ENCODE results near the gene ARL16. TPM values are rescaled to one million over a fixed set of nuclear protein-coding genes. Genes with fewer than 3 reads are reported as not detected.

Gene ARL16
- total RNA-seq, 1 experiment from 2014 or later: 46.7 TPM

DNA sequence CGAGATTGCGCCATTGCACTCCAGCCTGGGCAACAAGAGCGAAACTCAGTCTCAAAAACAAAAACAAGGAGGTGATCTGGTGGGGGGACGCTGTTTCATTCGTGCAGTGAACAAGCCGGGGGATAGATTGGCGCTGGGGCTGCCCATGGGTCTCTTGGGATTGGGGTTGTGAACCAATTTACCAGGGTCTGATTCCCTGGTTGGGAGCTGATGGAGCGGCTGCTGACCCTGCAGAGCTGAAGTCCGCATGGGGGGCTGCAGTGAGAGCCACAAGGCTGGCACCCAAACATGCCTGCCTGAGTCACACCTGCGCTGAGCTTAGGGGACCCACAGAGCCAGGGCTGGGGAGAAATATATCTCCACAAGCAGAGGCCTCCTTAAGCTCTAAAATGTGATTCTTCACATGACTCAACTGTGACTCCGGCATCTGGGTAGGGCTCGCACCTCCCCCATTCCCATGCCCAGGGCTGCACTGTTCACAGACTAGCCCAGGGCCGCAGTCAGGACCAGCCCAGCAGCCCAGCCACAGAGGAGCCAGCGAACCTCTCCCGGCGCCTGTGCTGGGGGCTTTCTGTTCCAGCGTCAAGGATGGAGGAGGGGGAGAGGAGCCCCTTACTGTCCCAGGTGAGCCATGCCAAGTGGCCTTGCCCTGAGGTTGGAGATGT, 41.6 kb downstream of the ARL16 start (continued):
- TF ChIP-seq, protein P1, sequence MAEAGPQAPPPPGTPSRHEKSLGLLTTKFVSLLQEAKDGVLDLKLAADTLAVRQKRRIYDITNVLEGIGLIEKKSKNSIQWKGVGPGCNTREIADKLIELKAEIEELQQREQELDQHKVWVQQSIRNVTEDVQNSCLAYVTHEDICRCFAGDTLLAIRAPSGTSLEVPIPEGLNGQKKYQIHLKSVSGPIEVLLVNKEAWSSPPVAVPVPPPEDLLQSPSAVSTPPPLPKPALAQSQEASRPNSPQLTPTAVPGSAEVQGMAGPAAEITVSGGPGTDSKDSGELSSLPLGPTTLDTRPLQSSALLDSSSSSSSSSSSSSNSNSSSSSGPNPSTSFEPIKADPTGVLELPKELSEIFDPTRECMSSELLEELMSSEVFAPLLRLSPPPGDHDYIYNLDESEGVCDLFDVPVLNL (CRISPR knock-in tag; IDR thresholded peaks at IDR 0.05; ENCODE audit: borderline replicate concordance, low read depth): no peak
- TF ChIP-seq ZNF138 (CRISPR knock-in tag; conservative IDR thresholded peaks at IDR 0.05): no peak

DNA sequence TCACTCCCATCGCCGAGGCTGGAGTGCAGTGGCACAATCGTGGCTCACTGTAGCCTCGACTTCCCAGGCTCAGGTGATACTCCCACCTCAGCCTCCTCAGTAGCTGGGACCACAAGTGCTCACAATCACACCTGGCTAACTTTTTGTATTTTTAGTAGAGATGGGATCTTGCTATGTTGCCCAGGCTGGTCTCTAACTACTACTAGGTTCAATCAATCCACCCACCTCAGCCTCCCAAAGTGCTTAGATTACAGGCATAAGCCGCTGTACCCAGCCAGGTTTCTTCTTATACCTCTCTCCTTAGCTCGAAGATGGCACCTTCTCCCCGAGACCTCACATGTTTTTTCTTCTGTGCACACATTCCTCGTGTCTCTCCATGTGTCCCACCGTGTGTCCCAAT, 43.6 kb downstream of the ARL16 start:
- no peaks in the 10 kb centered on the region for H3K36me3 Mint-ChIP-seq
- TF ChIP-seq RORB (CRISPR knock-in tag; IDR thresholded peaks at IDR 0.05): no peak
- TF ChIP-seq, protein P2, sequence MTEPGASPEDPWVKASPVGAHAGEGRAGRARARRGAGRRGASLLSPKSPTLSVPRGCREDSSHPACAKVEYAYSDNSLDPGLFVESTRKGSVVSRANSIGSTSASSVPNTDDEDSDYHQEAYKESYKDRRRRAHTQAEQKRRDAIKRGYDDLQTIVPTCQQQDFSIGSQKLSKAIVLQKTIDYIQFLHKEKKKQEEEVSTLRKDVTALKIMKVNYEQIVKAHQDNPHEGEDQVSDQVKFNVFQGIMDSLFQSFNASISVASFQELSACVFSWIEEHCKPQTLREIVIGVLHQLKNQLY (CRISPR knock-in tag; IDR thresholded peaks at IDR 0.05): no peak
- no peak for TF ChIP-seq PRRX2 (CRISPR knock-in tag; IDR thresholded peaks at IDR 0.05)
- TF ChIP-seq ZNF219 (CRISPR knock-in tag; IDR thresholded peaks at IDR 0.05; ENCODE audit: borderline replicate concordance): no peak
- no peak for TF ChIP-seq CREB1 (CRISPR knock-in tag; IDR thresholded peaks at IDR 0.05)
- TF ChIP-seq, protein P3, sequence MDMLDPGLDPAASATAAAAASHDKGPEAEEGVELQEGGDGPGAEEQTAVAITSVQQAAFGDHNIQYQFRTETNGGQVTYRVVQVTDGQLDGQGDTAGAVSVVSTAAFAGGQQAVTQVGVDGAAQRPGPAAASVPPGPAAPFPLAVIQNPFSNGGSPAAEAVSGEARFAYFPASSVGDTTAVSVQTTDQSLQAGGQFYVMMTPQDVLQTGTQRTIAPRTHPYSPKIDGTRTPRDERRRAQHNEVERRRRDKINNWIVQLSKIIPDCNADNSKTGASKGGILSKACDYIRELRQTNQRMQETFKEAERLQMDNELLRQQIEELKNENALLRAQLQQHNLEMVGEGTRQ (CRISPR knock-in tag; IDR thresholded peaks at IDR 0.05): no peak
- TF ChIP-seq, protein P4, sequence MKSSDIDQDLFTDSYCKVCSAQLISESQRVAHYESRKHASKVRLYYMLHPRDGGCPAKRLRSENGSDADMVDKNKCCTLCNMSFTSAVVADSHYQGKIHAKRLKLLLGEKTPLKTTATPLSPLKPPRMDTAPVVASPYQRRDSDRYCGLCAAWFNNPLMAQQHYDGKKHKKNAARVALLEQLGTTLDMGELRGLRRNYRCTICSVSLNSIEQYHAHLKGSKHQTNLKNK (CRISPR knock-in tag; IDR thresholded peaks at IDR 0.05): no peak
- no peak for TF ChIP-seq NFATC4 (CRISPR knock-in tag; IDR thresholded peaks at IDR 0.05)
- TF ChIP-seq TEAD1 (CRISPR knock-in tag; IDR thresholded peaks at IDR 0.05): no peak
- TF ChIP-seq ZNF671 (CRISPR knock-in tag; IDR thresholded peaks at IDR 0.05): no peak
- TF ChIP-seq, protein P5, sequence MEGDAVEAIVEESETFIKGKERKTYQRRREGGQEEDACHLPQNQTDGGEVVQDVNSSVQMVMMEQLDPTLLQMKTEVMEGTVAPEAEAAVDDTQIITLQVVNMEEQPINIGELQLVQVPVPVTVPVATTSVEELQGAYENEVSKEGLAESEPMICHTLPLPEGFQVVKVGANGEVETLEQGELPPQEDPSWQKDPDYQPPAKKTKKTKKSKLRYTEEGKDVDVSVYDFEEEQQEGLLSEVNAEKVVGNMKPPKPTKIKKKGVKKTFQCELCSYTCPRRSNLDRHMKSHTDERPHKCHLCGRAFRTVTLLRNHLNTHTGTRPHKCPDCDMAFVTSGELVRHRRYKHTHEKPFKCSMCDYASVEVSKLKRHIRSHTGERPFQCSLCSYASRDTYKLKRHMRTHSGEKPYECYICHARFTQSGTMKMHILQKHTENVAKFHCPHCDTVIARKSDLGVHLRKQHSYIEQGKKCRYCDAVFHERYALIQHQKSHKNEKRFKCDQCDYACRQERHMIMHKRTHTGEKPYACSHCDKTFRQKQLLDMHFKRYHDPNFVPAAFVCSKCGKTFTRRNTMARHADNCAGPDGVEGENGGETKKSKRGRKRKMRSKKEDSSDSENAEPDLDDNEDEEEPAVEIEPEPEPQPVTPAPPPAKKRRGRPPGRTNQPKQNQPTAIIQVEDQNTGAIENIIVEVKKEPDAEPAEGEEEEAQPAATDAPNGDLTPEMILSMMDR (IDR thresholded peaks at IDR 0.05): no peak
- TF ChIP-seq, protein P6, sequence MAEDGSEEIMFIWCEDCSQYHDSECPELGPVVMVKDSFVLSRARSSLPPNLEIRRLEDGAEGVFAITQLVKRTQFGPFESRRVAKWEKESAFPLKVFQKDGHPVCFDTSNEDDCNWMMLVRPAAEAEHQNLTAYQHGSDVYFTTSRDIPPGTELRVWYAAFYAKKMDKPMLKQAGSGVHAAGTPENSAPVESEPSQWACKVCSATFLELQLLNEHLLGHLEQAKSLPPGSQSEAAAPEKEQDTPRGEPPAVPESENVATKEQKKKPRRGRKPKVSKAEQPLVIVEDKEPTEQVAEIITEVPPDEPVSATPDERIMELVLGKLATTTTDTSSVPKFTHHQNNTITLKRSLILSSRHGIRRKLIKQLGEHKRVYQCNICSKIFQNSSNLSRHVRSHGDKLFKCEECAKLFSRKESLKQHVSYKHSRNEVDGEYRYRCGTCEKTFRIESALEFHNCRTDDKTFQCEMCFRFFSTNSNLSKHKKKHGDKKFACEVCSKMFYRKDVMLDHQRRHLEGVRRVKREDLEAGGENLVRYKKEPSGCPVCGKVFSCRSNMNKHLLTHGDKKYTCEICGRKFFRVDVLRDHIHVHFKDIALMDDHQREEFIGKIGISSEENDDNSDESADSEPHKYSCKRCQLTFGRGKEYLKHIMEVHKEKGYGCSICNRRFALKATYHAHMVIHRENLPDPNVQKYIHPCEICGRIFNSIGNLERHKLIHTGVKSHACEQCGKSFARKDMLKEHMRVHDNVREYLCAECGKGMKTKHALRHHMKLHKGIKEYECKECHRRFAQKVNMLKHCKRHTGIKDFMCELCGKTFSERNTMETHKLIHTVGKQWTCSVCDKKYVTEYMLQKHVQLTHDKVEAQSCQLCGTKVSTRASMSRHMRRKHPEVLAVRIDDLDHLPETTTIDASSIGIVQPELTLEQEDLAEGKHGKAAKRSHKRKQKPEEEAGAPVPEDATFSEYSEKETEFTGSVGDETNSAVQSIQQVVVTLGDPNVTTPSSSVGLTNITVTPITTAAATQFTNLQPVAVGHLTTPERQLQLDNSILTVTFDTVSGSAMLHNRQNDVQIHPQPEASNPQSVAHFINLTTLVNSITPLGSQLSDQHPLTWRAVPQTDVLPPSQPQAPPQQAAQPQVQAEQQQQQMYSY (CRISPR knock-in tag; IDR thresholded peaks at IDR 0.05): no peak
- TF ChIP-seq, protein P7, sequence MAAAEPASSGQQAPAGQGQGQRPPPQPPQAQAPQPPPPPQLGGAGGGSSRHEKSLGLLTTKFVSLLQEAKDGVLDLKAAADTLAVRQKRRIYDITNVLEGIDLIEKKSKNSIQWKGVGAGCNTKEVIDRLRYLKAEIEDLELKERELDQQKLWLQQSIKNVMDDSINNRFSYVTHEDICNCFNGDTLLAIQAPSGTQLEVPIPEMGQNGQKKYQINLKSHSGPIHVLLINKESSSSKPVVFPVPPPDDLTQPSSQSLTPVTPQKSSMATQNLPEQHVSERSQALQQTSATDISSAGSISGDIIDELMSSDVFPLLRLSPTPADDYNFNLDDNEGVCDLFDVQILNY (CRISPR knock-in tag; IDR thresholded peaks at IDR 0.05): no peak
- no peak for TF ChIP-seq SOX15 (CRISPR knock-in tag; IDR thresholded peaks at IDR 0.05)
- TF ChIP-seq, protein P8, sequence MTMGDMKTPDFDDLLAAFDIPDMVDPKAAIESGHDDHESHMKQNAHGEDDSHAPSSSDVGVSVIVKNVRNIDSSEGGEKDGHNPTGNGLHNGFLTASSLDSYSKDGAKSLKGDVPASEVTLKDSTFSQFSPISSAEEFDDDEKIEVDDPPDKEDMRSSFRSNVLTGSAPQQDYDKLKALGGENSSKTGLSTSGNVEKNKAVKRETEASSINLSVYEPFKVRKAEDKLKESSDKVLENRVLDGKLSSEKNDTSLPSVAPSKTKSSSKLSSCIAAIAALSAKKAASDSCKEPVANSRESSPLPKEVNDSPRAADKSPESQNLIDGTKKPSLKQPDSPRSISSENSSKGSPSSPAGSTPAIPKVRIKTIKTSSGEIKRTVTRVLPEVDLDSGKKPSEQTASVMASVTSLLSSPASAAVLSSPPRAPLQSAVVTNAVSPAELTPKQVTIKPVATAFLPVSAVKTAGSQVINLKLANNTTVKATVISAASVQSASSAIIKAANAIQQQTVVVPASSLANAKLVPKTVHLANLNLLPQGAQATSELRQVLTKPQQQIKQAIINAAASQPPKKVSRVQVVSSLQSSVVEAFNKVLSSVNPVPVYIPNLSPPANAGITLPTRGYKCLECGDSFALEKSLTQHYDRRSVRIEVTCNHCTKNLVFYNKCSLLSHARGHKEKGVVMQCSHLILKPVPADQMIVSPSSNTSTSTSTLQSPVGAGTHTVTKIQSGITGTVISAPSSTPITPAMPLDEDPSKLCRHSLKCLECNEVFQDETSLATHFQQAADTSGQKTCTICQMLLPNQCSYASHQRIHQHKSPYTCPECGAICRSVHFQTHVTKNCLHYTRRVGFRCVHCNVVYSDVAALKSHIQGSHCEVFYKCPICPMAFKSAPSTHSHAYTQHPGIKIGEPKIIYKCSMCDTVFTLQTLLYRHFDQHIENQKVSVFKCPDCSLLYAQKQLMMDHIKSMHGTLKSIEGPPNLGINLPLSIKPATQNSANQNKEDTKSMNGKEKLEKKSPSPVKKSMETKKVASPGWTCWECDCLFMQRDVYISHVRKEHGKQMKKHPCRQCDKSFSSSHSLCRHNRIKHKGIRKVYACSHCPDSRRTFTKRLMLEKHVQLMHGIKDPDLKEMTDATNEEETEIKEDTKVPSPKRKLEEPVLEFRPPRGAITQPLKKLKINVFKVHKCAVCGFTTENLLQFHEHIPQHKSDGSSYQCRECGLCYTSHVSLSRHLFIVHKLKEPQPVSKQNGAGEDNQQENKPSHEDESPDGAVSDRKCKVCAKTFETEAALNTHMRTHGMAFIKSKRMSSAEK (CRISPR knock-in tag; IDR thresholded peaks at IDR 0.05; ENCODE audit: borderline replicate concordance): no peak
- H3K27ac Mint-ChIP-seq: no peak overlapping the region
- no peak overlapping the region for H3K4me3 Mint-ChIP-seq
- no peak for ATAC-seq
- H3K9me3 Mint-ChIP-seq: no peaks in the 10 kb centered on the region
- CTCF ChIA-PET: interaction anchor here (0.6 kb wide), 1 partner anchor 34 kb away, joined by 3 read pairs; no protein-coding TSS in a partner anchor
- no peaks in the 10 kb centered on the region for H3K27me3 Mint-ChIP-seq (ENCODE audit: low read depth)
- H3K4me1 Mint-ChIP-seq: peaks cover 10% of the 10 kb centered on the region
- DNase-seq (ENCODE audit: low spot score): no peak
- POLR2A ChIA-PET: no interaction called here
